ENCODE measurements around the gene OR10J5. TPM values are rescaled to one million over a fixed set of nuclear protein-coding genes. Genes with fewer than 3 reads are reported as not detected.

Gene OR10J5
- total RNA-seq, 2 experiments from 2014 or later = not detected

DNA sequence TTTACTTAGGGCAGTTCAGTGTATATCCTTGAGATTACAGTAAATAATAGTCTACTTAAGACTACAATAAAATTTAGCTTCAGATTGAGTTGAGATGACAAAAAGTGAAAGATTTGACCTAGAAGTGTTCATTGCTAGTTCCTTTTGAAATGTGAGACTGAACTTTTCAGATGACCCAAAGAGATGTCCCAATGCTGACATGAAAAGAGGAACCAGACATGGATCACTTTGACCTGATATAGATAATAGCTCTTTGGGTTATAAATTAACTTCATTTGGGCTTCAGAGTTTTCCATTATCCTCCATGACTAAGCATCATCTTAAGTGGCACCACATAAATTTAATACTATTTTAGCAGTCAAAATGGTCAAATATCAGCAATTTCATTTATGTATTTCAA is 25.7 kb upstream of the OR10J5 start:
- peaks cover 4% of the 10 kb centered on the region; the same call in 1 of the 2 replicates for H3K9me2 ChIP-seq (ENCODE audit: insufficient read depth, low read length)
- ChIA-PET CTCF (ENCODE audit: unreplicated experiment) (no interaction called here), POLR2A (no interaction called here)
- H2AFZ ChIP-seq (ENCODE audit: low read length) = no peak overlapping the region
- no peaks in the 10 kb centered on the region for H3K9me3 ChIP-seq (ENCODE audit: low read length)
- H3K4me2 ChIP-seq (ENCODE audit: low read length) = no peak overlapping the region
- H3K4me3 ChIP-seq (ENCODE audit: low read depth, low read length, poor library complexity, severe bottlenecking) = no peak overlapping the region
- intact Hi-C loops (cut with micrococcal nuclease; ENCODE audit: unreplicated experiment) = no loop called here
- H3K36me3 ChIP-seq (ENCODE audit: insufficient read depth, low read length) = no peaks in the 10 kb centered on the region
- no peaks in the 10 kb centered on the region for H3K4me1 ChIP-seq (ENCODE audit: insufficient read depth, low read length, poor library complexity, severe bottlenecking)
- H4K20me1 ChIP-seq (ENCODE audit: insufficient read depth, low read length) = no peaks in the 10 kb centered on the region
- no peaks in the 10 kb centered on the region for H3K79me2 ChIP-seq (ENCODE audit: insufficient read depth, low read depth, low read length)
- TF ChIP-seq EZH2phosphoT487 (IDR thresholded peaks at IDR 0.05; ENCODE audit: borderline replicate concordance, low read depth, low read length) (no peak), CTCF (conservative IDR thresholded peaks at IDR 0.05; ENCODE audit: low read length) (no peak)
- no peak for DNase-seq (ENCODE audit: low spot score)
- no peak overlapping the region for H3K27ac ChIP-seq (ENCODE audit: low read depth, low read length, poor library complexity, severe bottlenecking)
- BruUV-seq (replicated peaks) = no TSS peak

DNA sequence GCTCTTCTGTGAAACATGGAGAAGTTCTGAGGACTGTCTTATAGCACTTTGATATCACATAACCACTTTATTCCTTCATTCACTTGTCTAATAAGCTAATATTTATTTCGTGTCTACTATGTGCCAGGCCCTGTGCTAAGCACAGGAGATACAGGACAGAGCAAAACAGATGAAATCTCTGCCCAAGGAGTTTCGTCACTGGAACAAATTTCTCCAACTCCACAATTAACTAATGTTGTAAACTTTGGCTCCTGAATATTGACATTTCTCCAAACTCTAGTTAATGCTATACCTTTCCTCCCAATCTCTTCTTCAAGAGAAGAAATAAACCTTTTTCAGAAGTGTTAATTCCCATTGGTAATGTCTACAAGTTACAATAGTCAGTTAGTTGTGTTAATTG is 24.8 kb upstream of the OR10J5 start:
- no peak overlapping the region for H3K4me2 ChIP-seq (ENCODE audit: low read length)
- ChIA-PET POLR2A (no interaction called here), CTCF (ENCODE audit: unreplicated experiment) (no interaction called here)
- no peaks in the 10 kb centered on the region; the same call in 1 of the 2 replicates for H3K9me2 ChIP-seq (ENCODE audit: insufficient read depth, low read length)
- no TSS peak for BruUV-seq (replicated peaks)
- H3K9me3 ChIP-seq (ENCODE audit: low read length) = no peaks in the 10 kb centered on the region
- TF ChIP-seq CTCF (conservative IDR thresholded peaks at IDR 0.05; ENCODE audit: low read length) (no peak), EZH2phosphoT487 (IDR thresholded peaks at IDR 0.05; ENCODE audit: borderline replicate concordance, low read depth, low read length) (no peak)
- no peak overlapping the region for H2AFZ ChIP-seq (ENCODE audit: low read length)
- no peaks in the 10 kb centered on the region for H3K4me1 ChIP-seq (ENCODE audit: insufficient read depth, low read length, poor library complexity, severe bottlenecking)
- DNase-seq (ENCODE audit: low spot score) = no peak
- no peak overlapping the region for H3K4me3 ChIP-seq (ENCODE audit: low read depth, low read length, poor library complexity, severe bottlenecking)
- H3K36me3 ChIP-seq (ENCODE audit: insufficient read depth, low read length) = no peaks in the 10 kb centered on the region
- no peak overlapping the region for H3K27ac ChIP-seq (ENCODE audit: low read depth, low read length, poor library complexity, severe bottlenecking)
- intact Hi-C loops (cut with micrococcal nuclease; ENCODE audit: unreplicated experiment) = no loop called here
- H4K20me1 ChIP-seq (ENCODE audit: insufficient read depth, low read length) = no peaks in the 10 kb centered on the region
- no peaks in the 10 kb centered on the region for H3K79me2 ChIP-seq (ENCODE audit: insufficient read depth, low read depth, low read length)

GRCh38 chr1:159556931-159557369 is 21.1 kb upstream of the OR10J5 start:
- H3K4me2 ChIP-seq (ENCODE audit: low read length) = no peak overlapping the region
- ChIA-PET CTCF (ENCODE audit: unreplicated experiment) (no interaction called here), POLR2A (no interaction called here)
- no peaks in the 10 kb centered on the region for H4K20me1 ChIP-seq (ENCODE audit: insufficient read depth, low read length)
- no peak for DNase-seq (ENCODE audit: low spot score)
- H3K9me2 ChIP-seq (ENCODE audit: insufficient read depth, low read length) = no peaks in the 10 kb centered on the region
- no peaks in the 10 kb centered on the region for H3K79me2 ChIP-seq (ENCODE audit: insufficient read depth, low read depth, low read length)
- no peaks in the 10 kb centered on the region for H3K9me3 ChIP-seq (ENCODE audit: low read length)
- H3K4me3 ChIP-seq (ENCODE audit: low read depth, low read length, poor library complexity, severe bottlenecking) = no peak overlapping the region
- BruUV-seq (replicated peaks) = no TSS peak
- H3K27ac ChIP-seq (ENCODE audit: low read depth, low read length, poor library complexity, severe bottlenecking) = no peak overlapping the region
- H3K36me3 ChIP-seq (ENCODE audit: insufficient read depth, low read length) = no peaks in the 10 kb centered on the region
- H2AFZ ChIP-seq (ENCODE audit: low read length) = no peak overlapping the region
- intact Hi-C loops (cut with micrococcal nuclease; ENCODE audit: unreplicated experiment) = no loop called here
- TF ChIP-seq EZH2phosphoT487 (IDR thresholded peaks at IDR 0.05; ENCODE audit: borderline replicate concordance, low read depth, low read length) = no peak
- no peak for TF ChIP-seq CTCF (conservative IDR thresholded peaks at IDR 0.05; ENCODE audit: low read length)
- H3K4me1 ChIP-seq (ENCODE audit: insufficient read depth, low read length, poor library complexity, severe bottlenecking) = no peaks in the 10 kb centered on the region

Measured in OCI-LY7 (cell line).